ENCODE data around the gene PARVB.

DNA sequence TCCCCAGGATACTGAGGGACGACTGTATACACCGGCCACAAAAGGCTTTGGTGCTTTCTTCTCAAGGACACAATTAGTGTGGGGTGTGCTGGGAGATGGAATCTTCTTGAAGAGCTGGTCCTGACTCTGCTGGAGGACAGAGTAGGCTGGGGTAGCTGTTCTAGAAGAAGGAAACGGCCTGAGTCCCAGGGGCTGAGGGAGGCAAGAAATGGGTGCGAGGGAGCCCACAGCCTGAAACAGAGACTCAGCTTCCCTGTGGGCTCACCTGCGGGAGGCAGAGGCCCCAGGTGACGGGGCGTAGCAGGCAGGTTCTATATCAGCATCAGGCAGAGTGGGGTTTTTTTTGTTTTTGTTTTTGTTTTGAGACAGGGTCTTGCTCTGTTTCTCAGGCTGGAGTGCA is 193.2 kb downstream of the PARVB start:
- TF ChIP-seq SUZ12 (IDR thresholded peaks at IDR 0.05; ENCODE audit: extremely low read depth, insufficient read depth, insufficient read length) (no peak), ZNF274 (IDR thresholded peaks at IDR 0.05; ENCODE audit: low read depth, low read length) (no peak), YY1 (IDR thresholded peaks at IDR 0.05; ENCODE audit: insufficient read depth, insufficient read length) (no peak)

All from NT2/D1 (cell line).